GM13976 (cell line): ENCODE measurements around the gene RPS6KA1.

Experiments used
- DNase-seq: peaks from one replicate; pipeline ENCODE4 v3.0.0; 2012; ENCODE audit warnings: low spot score
- in situ Hi-C: fragments of 300-500 bp; cut with MboI; formaldehyde crosslinking; loops from one replicate; pipeline ENCODE4 v1.12.0; 2022; ENCODE audit warnings: low sequenced_read_pairs, mixed read lengths, inconsistent platforms; ENCODE audit not compliant: unreplicated experiment
- TF ChIP-seq, protein P1 (sequence below): IDR thresholded peaks from 2 replicates; pipeline ENCODE4 v1.5.1; 2012; ENCODE audit warnings: borderline replicate concordance, mild to moderate bottlenecking; ENCODE audit not compliant: insufficient read depth; ENCODE audit errors: extremely low read depth, missing control alignments, control extremely low read depth

The RPS6KA1 gene

GRCh38 chr1:26542771-26543451, 13.3 kb downstream of the RPS6KA1 start:
- no peak for DNase-seq
- in situ Hi-C loops, result no loop called here
- TF ChIP-seq, protein P1, sequence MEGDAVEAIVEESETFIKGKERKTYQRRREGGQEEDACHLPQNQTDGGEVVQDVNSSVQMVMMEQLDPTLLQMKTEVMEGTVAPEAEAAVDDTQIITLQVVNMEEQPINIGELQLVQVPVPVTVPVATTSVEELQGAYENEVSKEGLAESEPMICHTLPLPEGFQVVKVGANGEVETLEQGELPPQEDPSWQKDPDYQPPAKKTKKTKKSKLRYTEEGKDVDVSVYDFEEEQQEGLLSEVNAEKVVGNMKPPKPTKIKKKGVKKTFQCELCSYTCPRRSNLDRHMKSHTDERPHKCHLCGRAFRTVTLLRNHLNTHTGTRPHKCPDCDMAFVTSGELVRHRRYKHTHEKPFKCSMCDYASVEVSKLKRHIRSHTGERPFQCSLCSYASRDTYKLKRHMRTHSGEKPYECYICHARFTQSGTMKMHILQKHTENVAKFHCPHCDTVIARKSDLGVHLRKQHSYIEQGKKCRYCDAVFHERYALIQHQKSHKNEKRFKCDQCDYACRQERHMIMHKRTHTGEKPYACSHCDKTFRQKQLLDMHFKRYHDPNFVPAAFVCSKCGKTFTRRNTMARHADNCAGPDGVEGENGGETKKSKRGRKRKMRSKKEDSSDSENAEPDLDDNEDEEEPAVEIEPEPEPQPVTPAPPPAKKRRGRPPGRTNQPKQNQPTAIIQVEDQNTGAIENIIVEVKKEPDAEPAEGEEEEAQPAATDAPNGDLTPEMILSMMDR, result no peak

GRCh38 chr1:26543462-26543861, 13.9 kb downstream of the RPS6KA1 start:
- TF ChIP-seq, protein P1, result no peak
- in situ Hi-C loops, result no loop called here
- no peak for DNase-seq

GRCh38 chr1:26544126-26544525, 14.6 kb downstream of the RPS6KA1 start:
- TF ChIP-seq, protein P1, result no peak
- in situ Hi-C loops, result no loop called here

GRCh38 chr1:26545969-26546323, 16.4 kb downstream of the RPS6KA1 start:
- in situ Hi-C loops, result no loop called here
- no peak for DNase-seq
- TF ChIP-seq, protein P1, result no peak

More at GRCh38 chr1:26544126-26544525, 14.6 kb downstream of the RPS6KA1 start:
- DNase-seq, result no peak

DNA sequence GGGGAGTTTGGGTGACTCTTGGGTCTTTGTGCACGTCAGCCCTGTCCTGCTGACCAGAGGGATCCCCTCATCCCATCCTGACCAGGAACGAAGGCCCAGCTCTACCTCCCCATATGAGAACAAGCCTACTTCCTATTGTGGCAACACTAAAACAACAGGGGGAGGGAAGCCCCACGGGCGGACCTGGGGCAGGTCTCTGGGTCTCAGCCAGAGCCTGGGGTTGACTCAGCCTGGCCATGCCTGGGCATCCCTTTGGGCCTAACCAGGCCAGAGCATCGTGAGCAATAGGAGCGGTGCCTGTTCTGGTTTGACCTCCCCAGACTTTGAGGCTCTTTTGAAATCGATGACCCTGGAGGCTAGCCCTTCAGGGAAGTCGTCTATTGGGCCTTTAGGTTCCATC, 16.8 kb downstream of the RPS6KA1 start:
- TF ChIP-seq, protein P1, result no peak
- no peak for DNase-seq
- in situ Hi-C loops, result no loop called here

GRCh38 chr1:26546819-26547218, 17.3 kb downstream of the RPS6KA1 start:
- TF ChIP-seq, protein P1, result no peak
- in situ Hi-C loops, result no loop called here
- DNase-seq, result no peak
